IgD-negative memory B cell (primary cell): ENCODE data around the gene C17orf114.
"Not testable (repeated sequence)": the region's sequence is repeated elsewhere in the genome, so short reads cannot be mapped to it uniquely, and the experiment has no call there.

Experiments used
- H3K27ac Mint-ChIP-seq, 3 donors: one replicate each; pipeline ENCODE4 v1.8.0; 2020 to 2022; ENCODE audit warnings: mild to moderate bottlenecking in 3 of 3, mixed read lengths in 3 of 3, moderate library complexity in 1 of 3
- H3K27me3 Mint-ChIP-seq: one replicate; pipeline ENCODE4 v1.8.0; 2021; ENCODE audit warnings: mixed read lengths
- H3K36me3 Mint-ChIP-seq: one replicate; pipeline ENCODE4 v1.8.0; 2020; ENCODE audit warnings: mild to moderate bottlenecking, mixed read lengths
- H3K4me1 Mint-ChIP-seq, 3 donors: one replicate each; pipeline ENCODE4 v1.8.0; 2020 to 2022; ENCODE audit warnings: mixed read lengths in 3 of 3, mild to moderate bottlenecking in 1 of 3
- H3K4me3 Mint-ChIP-seq, 4 donors: one replicate each; pipeline ENCODE4 v1.8.0; 2020 to 2022; ENCODE audit warnings: mild to moderate bottlenecking in 4 of 4, mixed read lengths in 4 of 4, moderate library complexity in 3 of 4
- H3K9me3 Mint-ChIP-seq, 3 donors: one replicate each; pipeline ENCODE4 v1.8.0; 2020 to 2021; ENCODE audit warnings: mixed read lengths in 3 of 3, mild to moderate bottlenecking in 1 of 3

The C17orf114 gene

GRCh38 chr17:4834681-4835020 lies 32.5 kb upstream of the C17orf114 start:
- H3K36me3 Mint-ChIP-seq: no peaks in the 10 kb centered on the region
- H3K4me1 Mint-ChIP-seq: peaks cover 16 to 37% (median 27%) of the 10 kb centered on the region in 3 donors
- peak overlapping the region; percentile 83 to 98 (median 94) for H3K4me3 Mint-ChIP-seq

GRCh38 chr17:4833941-4834680 lies 32.0 kb upstream of the C17orf114 start:
- Mint-ChIP-seq H3K4me3 (peak overlapping the region; percentile 83 to 98 (median 94)), H3K9me3 (no peaks in the 10 kb centered on the region), H3K27ac (peak overlapping the region; percentile 61 to 93 (median 93)), H3K27me3 (no peaks in the 10 kb centered on the region), H3K4me1 (peaks cover 16 to 32% (median 24%) of the 10 kb centered on the region in 3 donors), H3K36me3 (no peaks in the 10 kb centered on the region)

More at GRCh38 chr17:4834681-4835020, 32.5 kb upstream of the C17orf114 start:
- H3K27me3 Mint-ChIP-seq: no peaks in the 10 kb centered on the region
- no peaks in the 10 kb centered on the region for H3K9me3 Mint-ChIP-seq
- H3K27ac Mint-ChIP-seq: peak overlapping the region; percentile 61 to 93 (median 93)

- Mint-ChIP-seq H3K36me3 (no peaks in the 10 kb centered on the region), H3K27me3 (no peaks in the 10 kb centered on the region), H3K27ac (peak within 1 kb of the TSS; percentile 89 to 98 (median 96)), H3K4me1 (peaks cover 16 to 28% (median 24%) of the 10 kb centered on the region in 3 donors), H3K4me3 (peak within 1 kb of the TSS; percentile 83 to 98 (median 94)), H3K9me3 (no peaks in the 10 kb centered on the region)
Observed at GRCh38 chr17:4833178-4833940, 31.2 kb upstream of the C17orf114 start, which contains the start of gene MINK1. Gene MINK1 (plus strand): TSS chr17:4833340. CDS start chr17:4833584, 244 bp downstream.

GRCh38 chr17:4832829-4833177 lies 30.7 kb upstream of the C17orf114 start:
- Mint-ChIP-seq H3K4me3 (peak overlapping the region; percentile 83 to 97 (median 94)), H3K27ac (peak overlapping the region; percentile 89 to 98 (median 96)), H3K4me1 (peaks cover 14 to 25% (median 24%) of the 10 kb centered on the region in 3 donors)
- not testable (repeated sequence) for H3K9me3 Mint-ChIP-seq, H3K27me3 Mint-ChIP-seq, H3K36me3 Mint-ChIP-seq

- peaks cover 2% of the 10 kb centered on the region for H3K27me3 Mint-ChIP-seq
- no peaks in the 10 kb centered on the region for H3K4me1 Mint-ChIP-seq
- no peak overlapping the region for H3K4me3 Mint-ChIP-seq
- H3K27ac Mint-ChIP-seq: no peak overlapping the region
- H3K36me3 Mint-ChIP-seq: no peaks in the 10 kb centered on the region
- no peaks in the 10 kb centered on the region for H3K9me3 Mint-ChIP-seq
Observed at GRCh38 chr17:4827399-4827798, 25.3 kb upstream of the C17orf114 start.

- no peak overlapping the region for H3K27ac Mint-ChIP-seq
- H3K4me3 Mint-ChIP-seq: no peak overlapping the region
- H3K36me3 Mint-ChIP-seq: peaks cover 3% of the 10 kb centered on the region
- peaks cover 0 to 4% (median 0%) of the 10 kb centered on the region in 3 donors for H3K4me1 Mint-ChIP-seq
- H3K27me3 Mint-ChIP-seq: peaks cover 2% of the 10 kb centered on the region
- no peaks in the 10 kb centered on the region for H3K9me3 Mint-ChIP-seq
Observed at GRCh38 chr17:4823373-4824089, 21.4 kb upstream of the C17orf114 start.

- no peak overlapping the region for H3K4me3 Mint-ChIP-seq
Observed at GRCh38 chr17:4822835-4823234, 20.7 kb upstream of the C17orf114 start.

GRCh38 chr17:4818276-4818675 lies 16.1 kb upstream of the C17orf114 start:
- Mint-ChIP-seq H3K27me3 (no peaks in the 10 kb centered on the region), H3K36me3 (peaks cover 3% of the 10 kb centered on the region), H3K4me3 (no peak overlapping the region), H3K27ac (no peak overlapping the region), H3K9me3 (no peaks in the 10 kb centered on the region), H3K4me1 (peaks cover 0 to 4% (median 0%) of the 10 kb centered on the region in 3 donors)

More at GRCh38 chr17:4822835-4823234, 20.7 kb upstream of the C17orf114 start:
- Mint-ChIP-seq H3K9me3 (no peaks in the 10 kb centered on the region), H3K36me3 (peaks cover 3% of the 10 kb centered on the region), H3K27me3 (no peaks in the 10 kb centered on the region), H3K27ac (no peak overlapping the region), H3K4me1 (peaks cover 0 to 4% (median 0%) of the 10 kb centered on the region in 3 donors)

- Mint-ChIP-seq H3K27me3 (no peaks in the 10 kb centered on the region), H3K4me3 (no peak overlapping the region), H3K9me3 (no peaks in the 10 kb centered on the region), H3K27ac (no peak overlapping the region), H3K4me1 (peaks cover 0 to 4% (median 0%) of the 10 kb centered on the region in 3 donors), H3K36me3 (peaks cover 3% of the 10 kb centered on the region)
Observed at GRCh38 chr17:4816826-4817225, 14.7 kb upstream of the C17orf114 start.

- H3K27ac Mint-ChIP-seq: no peak overlapping the region
Observed at GRCh38 chr17:4815043-4815675, 13.0 kb upstream of the C17orf114 start.

GRCh38 chr17:4812690-4813089 lies 10.6 kb upstream of the C17orf114 start:
- H3K9me3 Mint-ChIP-seq: no peaks in the 10 kb centered on the region
- H3K27me3 Mint-ChIP-seq: no peaks in the 10 kb centered on the region
- H3K36me3 Mint-ChIP-seq: peaks cover 6% of the 10 kb centered on the region
- peak overlapping the region in 1 of 3 donors; percentile 5 for H3K27ac Mint-ChIP-seq
- H3K4me3 Mint-ChIP-seq: no peak overlapping the region
- peaks cover 0 to 8% (median 8%) of the 10 kb centered on the region in 3 donors for H3K4me1 Mint-ChIP-seq

More at GRCh38 chr17:4815043-4815675, 13.0 kb upstream of the C17orf114 start:
- Mint-ChIP-seq H3K36me3 (peaks cover 5% of the 10 kb centered on the region), H3K4me1 (peaks cover 0 to 6% (median 0%) of the 10 kb centered on the region in 3 donors), H3K9me3 (no peaks in the 10 kb centered on the region), H3K4me3 (no peak overlapping the region), H3K27me3 (no peaks in the 10 kb centered on the region)

- Mint-ChIP-seq H3K27me3 (no peaks in the 10 kb centered on the region), H3K27ac (no peak overlapping the region), H3K9me3 (no peaks in the 10 kb centered on the region), H3K4me3 (peak overlapping the region in 1 of 4 donors; percentile 15), H3K4me1 (peaks cover under 1 to 8% (median 8%) of the 10 kb centered on the region in 3 donors), H3K36me3 (peaks cover 6% of the 10 kb centered on the region)
Observed at GRCh38 chr17:4811471-4811870, 9.3 kb upstream of the C17orf114 start.

- peak overlapping the region in 1 of 4 donors; percentile 55 for H3K4me3 Mint-ChIP-seq
- no peak overlapping the region for H3K27ac Mint-ChIP-seq
- peaks cover 6% of the 10 kb centered on the region for H3K36me3 Mint-ChIP-seq
- no peaks in the 10 kb centered on the region for H3K9me3 Mint-ChIP-seq
- H3K27me3 Mint-ChIP-seq: no peaks in the 10 kb centered on the region
- H3K4me1 Mint-ChIP-seq: peaks cover 6 to 13% (median 10%) of the 10 kb centered on the region in 3 donors
Observed at GRCh38 chr17:4810696-4811290, 8.7 kb upstream of the C17orf114 start.

- Mint-ChIP-seq H3K36me3 (peaks cover 6% of the 10 kb centered on the region), H3K4me1 (peaks cover 6 to 13% (median 10%) of the 10 kb centered on the region in 3 donors), H3K4me3 (peak overlapping the region; percentile 79 to 90 (median 85)), H3K27me3 (no peaks in the 10 kb centered on the region), H3K27ac (peak overlapping the region in 2 of 3 donors; percentile 47 to 95), H3K9me3 (no peaks in the 10 kb centered on the region)
Observed at GRCh38 chr17:4808378-4808767, 6.2 kb upstream of the C17orf114 start.
